Neural cell (in vitro differentiated cells): ENCODE data around the gene STPG2. TPM values are rescaled to one million over a fixed set of nuclear protein-coding genes. Genes with fewer than 3 reads are reported as not detected.

Experiments used
- H2AFZ ChIP-seq: fragments of 200-600, 300-800 bp; sonication (generic), shearing (Covaris generic); 2 replicates; pipeline ENCODE4 v1.6.0; 2014; ENCODE audit warnings: low read depth, mild to moderate bottlenecking, antibody characterized with exemption, low read length, moderate library complexity
- H3F3A ChIP-seq: fragments of 200-600 bp; shearing (Covaris generic); 2 replicates; pipeline ENCODE4 v1.6.1; 2016; ENCODE audit warnings: mild to moderate bottlenecking, moderate library complexity, mixed read lengths, antibody characterized with exemption, low read length; ENCODE audit not compliant: insufficient read depth, poor library complexity, severe bottlenecking
- H3K27ac ChIP-seq: fragments of 200-600, 300-800 bp; sonication (generic), shearing (Covaris generic); 2 replicates; pipeline ENCODE4 v1.5.1; 2014; ENCODE audit warnings: mild to moderate bottlenecking, low read length, moderate library complexity
- H3K27me3 ChIP-seq: fragments of 300-800, 200-600 bp; sonication (generic), shearing (Covaris generic); 2 replicates; pipeline ENCODE4 v1.6.0; 2014; ENCODE audit warnings: mild to moderate bottlenecking, low read depth, low read length, moderate library complexity; ENCODE audit not compliant: insufficient read depth
- H3K36me3 ChIP-seq: fragments of 300-800, 200-600 bp; sonication (generic), shearing (Covaris generic); 2 replicates; pipeline ENCODE4 v1.5.1; 2014; ENCODE audit warnings: mild to moderate bottlenecking, antibody characterized with exemption, low read length, moderate library complexity; ENCODE audit not compliant: insufficient read depth
- H3K4me2 ChIP-seq: fragments of 300-800, 200-600 bp; sonication (generic), shearing (Covaris generic); 2 replicates; pipeline ENCODE4 v1.6.0; 2014; ENCODE audit warnings: mild to moderate bottlenecking, low read length
- H3K4me3 ChIP-seq: fragments of 300-800, 200-600 bp; sonication (generic), shearing (Covaris generic); 2 replicates; pipeline ENCODE4 v1.5.1; 2014; ENCODE audit warnings: mild to moderate bottlenecking, low read length, moderate library complexity
- H3K79me2 ChIP-seq: fragments of 200-600 bp; shearing (Covaris generic); replicated peaks from 2 replicates; pipeline ENCODE4 v1.6.0; 2014; ENCODE audit warnings: mild to moderate bottlenecking, low read length, moderate library complexity; ENCODE audit not compliant: insufficient read depth
- H3K9ac ChIP-seq: fragments of 300-800, 200-600 bp; sonication (generic), shearing (Covaris generic); 2 replicates; pipeline ENCODE4 v1.6.1; 2016; ENCODE audit warnings: mild to moderate bottlenecking, low read length, mixed read lengths
- H3K9me2 ChIP-seq: fragments of 200-600 bp; shearing (Covaris generic); 2 replicates; pipeline ENCODE4 v1.6.1; 2016; ENCODE audit warnings: mild to moderate bottlenecking, low read length, mixed read lengths; ENCODE audit not compliant: insufficient read depth
- H3K9me3 ChIP-seq: fragments of 200-600, 300-800 bp; sonication (generic), shearing (Covaris generic); 2 replicates; pipeline ENCODE4 v1.6.1; 2016; ENCODE audit warnings: mild to moderate bottlenecking, mixed run types, low read length, moderate library complexity, mixed read lengths
- H4K20me1 ChIP-seq: fragments of 200-600 bp; shearing (Covaris generic); 2 replicates; pipeline ENCODE4 v1.6.1; 2016; ENCODE audit warnings: mild to moderate bottlenecking, mixed run types; ENCODE audit not compliant: insufficient read depth
- EP300 ChIP-seq: fragments of 450-650 bp; conservative IDR thresholded peaks from 2 replicates; pipeline ENCODE4 v1.6.1; 2014; ENCODE audit warnings: antibody characterized with exemption, mild to moderate bottlenecking, moderate library complexity; ENCODE audit not compliant: poor library complexity, severe bottlenecking
- EZH2 ChIP-seq: fragments of 200-600, 300-800 bp; shearing (Covaris generic), sonication (generic); IDR thresholded peaks from 2 replicates; pipeline ENCODE4 v1.6.1; 2014; ENCODE audit warnings: antibody characterized with exemption, low read length, borderline replicate concordance, mild to moderate bottlenecking; ENCODE audit not compliant: insufficient read depth, poor library complexity, severe bottlenecking
- MXI1 ChIP-seq: fragments of 450-650 bp; conservative IDR thresholded peaks from 2 replicates; pipeline ENCODE4 v1.6.1; 2014; ENCODE audit warnings: antibody characterized with exemption, mild to moderate bottlenecking; ENCODE audit not compliant: poor library complexity, severe bottlenecking
- POLR2AphosphoS5 ChIP-seq: IDR thresholded peaks from 2 replicates; pipeline ENCODE4 v1.6.1; 2012
- RAD21 ChIP-seq: fragments of 450-650 bp; conservative IDR thresholded peaks from 2 replicates; pipeline ENCODE4 v1.6.1; 2014; ENCODE audit warnings: antibody characterized with exemption, mild to moderate bottlenecking, moderate library complexity
- SMC3 ChIP-seq: fragments of 450-650 bp; conservative IDR thresholded peaks from 2 replicates; pipeline ENCODE4 v1.6.1; 2014; ENCODE audit warnings: antibody characterized with exemption, mild to moderate bottlenecking, moderate library complexity; ENCODE audit not compliant: poor library complexity
- TAF1 ChIP-seq: IDR thresholded peaks from 2 replicates; pipeline ENCODE4 v1.6.1; 2012; ENCODE audit warnings: low read depth
- polyA plus RNA-seq: library from polyadenylated mRNA; depleted of rRNA; stranded (reverse); fragments of >200 nt; gene quantifications from 2 replicates; pipeline ENCODE4 v1.2.3, GENCODE V29; 2014
- TF ChIP-seq, protein P1 (sequence below): fragments of 450-650 bp; IDR thresholded peaks from 2 replicates; pipeline ENCODE4 v1.5.1; 2014; ENCODE audit warnings: antibody characterized with exemption, mild to moderate bottlenecking, moderate library complexity; ENCODE audit not compliant: poor library complexity, severe bottlenecking
- TF ChIP-seq, protein P2 (sequence below): IDR thresholded peaks from 2 replicates; pipeline ENCODE4 v1.6.1; 2012; ENCODE audit warnings: borderline replicate concordance

The STPG2 gene
- polyA plus RNA-seq, 1 donor from 2014 or later: not detected

DNA sequence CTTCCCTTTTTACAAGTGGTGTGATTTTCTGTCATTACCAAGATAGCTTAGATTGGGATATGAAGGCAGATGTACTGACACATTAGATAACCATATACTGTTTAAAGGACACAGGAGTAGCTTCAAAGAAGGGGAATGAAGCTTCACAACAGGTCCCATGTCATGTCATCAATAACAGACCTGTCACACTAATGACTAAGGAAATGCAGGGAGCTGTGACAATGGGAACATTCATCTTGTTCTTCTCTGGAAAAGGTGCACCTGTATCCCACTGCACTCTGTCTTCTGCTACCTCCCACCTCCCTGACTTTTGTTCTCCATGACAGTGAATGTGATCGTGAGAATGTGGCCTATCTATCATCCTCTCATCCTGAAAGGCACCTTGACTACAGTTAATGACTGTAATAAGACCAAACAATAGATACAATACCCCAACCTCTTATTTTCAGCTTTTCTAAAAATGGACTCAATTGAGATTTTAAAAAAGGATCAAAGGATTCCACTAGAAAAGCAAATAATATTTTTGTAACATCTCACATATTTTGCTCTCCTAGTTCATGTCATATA, 472.5 kb downstream of the STPG2 start:
- Histone ChIP-seq H3K4me3 (peak overlapping the region; percentile 7), H3K36me3 (no peaks in the 10 kb centered on the region), H3K27me3 (no peaks in the 10 kb centered on the region), H3K9ac (no peak overlapping the region), H3K79me2 (no peaks in the 10 kb centered on the region), H3K9me2 (no peaks in the 10 kb centered on the region), H3K9me3 (no peaks in the 10 kb centered on the region), H3K4me2 (no peak overlapping the region), H4K20me1 (no peaks in the 10 kb centered on the region), H2AFZ (no peak overlapping the region), H3K27ac (peak overlapping the region; percentile 69), H3F3A (no peaks in the 10 kb centered on the region)
- TF ChIP-seq MXI1: no peak
- peak; percentile 99 for TF ChIP-seq EP300
- peak; percentile 32 for TF ChIP-seq SMC3
- peak; percentile 91 for TF ChIP-seq POLR2AphosphoS5
- TF ChIP-seq, protein P1, sequence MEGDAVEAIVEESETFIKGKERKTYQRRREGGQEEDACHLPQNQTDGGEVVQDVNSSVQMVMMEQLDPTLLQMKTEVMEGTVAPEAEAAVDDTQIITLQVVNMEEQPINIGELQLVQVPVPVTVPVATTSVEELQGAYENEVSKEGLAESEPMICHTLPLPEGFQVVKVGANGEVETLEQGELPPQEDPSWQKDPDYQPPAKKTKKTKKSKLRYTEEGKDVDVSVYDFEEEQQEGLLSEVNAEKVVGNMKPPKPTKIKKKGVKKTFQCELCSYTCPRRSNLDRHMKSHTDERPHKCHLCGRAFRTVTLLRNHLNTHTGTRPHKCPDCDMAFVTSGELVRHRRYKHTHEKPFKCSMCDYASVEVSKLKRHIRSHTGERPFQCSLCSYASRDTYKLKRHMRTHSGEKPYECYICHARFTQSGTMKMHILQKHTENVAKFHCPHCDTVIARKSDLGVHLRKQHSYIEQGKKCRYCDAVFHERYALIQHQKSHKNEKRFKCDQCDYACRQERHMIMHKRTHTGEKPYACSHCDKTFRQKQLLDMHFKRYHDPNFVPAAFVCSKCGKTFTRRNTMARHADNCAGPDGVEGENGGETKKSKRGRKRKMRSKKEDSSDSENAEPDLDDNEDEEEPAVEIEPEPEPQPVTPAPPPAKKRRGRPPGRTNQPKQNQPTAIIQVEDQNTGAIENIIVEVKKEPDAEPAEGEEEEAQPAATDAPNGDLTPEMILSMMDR: no peak
- TF ChIP-seq EZH2: no peak
- TF ChIP-seq, protein P2, sequence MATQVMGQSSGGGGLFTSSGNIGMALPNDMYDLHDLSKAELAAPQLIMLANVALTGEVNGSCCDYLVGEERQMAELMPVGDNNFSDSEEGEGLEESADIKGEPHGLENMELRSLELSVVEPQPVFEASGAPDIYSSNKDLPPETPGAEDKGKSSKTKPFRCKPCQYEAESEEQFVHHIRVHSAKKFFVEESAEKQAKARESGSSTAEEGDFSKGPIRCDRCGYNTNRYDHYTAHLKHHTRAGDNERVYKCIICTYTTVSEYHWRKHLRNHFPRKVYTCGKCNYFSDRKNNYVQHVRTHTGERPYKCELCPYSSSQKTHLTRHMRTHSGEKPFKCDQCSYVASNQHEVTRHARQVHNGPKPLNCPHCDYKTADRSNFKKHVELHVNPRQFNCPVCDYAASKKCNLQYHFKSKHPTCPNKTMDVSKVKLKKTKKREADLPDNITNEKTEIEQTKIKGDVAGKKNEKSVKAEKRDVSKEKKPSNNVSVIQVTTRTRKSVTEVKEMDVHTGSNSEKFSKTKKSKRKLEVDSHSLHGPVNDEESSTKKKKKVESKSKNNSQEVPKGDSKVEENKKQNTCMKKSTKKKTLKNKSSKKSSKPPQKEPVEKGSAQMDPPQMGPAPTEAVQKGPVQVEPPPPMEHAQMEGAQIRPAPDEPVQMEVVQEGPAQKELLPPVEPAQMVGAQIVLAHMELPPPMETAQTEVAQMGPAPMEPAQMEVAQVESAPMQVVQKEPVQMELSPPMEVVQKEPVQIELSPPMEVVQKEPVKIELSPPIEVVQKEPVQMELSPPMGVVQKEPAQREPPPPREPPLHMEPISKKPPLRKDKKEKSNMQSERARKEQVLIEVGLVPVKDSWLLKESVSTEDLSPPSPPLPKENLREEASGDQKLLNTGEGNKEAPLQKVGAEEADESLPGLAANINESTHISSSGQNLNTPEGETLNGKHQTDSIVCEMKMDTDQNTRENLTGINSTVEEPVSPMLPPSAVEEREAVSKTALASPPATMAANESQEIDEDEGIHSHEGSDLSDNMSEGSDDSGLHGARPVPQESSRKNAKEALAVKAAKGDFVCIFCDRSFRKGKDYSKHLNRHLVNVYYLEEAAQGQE: peak; percentile 100
- TF ChIP-seq TAF1: no peak

DNA sequence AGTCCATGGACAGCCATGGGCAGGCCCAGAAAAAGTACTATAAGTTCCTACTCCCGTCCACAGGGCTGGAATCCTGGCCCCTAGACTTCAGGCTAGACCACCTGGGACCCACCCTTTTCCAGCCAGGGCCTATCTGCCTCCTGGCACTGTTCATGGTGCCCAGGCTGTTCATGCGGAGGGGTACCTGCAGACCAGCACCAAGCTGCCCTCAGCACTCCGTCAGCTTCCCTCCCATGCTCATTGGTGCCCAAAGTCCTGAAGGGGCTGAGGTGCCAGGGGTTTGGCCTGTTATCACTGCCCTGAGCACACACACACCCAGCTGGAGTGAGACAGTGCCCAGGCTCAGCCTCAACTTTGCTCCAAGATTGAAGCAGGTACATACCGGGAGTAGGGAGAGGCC, 477.7 kb downstream of the STPG2 start:
- Histone ChIP-seq H3K9me3 (no peaks in the 10 kb centered on the region), H3F3A (no peaks in the 10 kb centered on the region), H3K27me3 (no peaks in the 10 kb centered on the region), H3K4me3 (no peak overlapping the region), H3K79me2 (no peaks in the 10 kb centered on the region), H4K20me1 (no peaks in the 10 kb centered on the region), H3K36me3 (no peaks in the 10 kb centered on the region), H2AFZ (no peak overlapping the region), H3K9me2 (no peaks in the 10 kb centered on the region), H3K27ac (no peak overlapping the region), H3K9ac (no peak overlapping the region), H3K4me2 (no peak overlapping the region)
- TF ChIP-seq TAF1: no peak
- TF ChIP-seq, protein P2: no peak
- TF ChIP-seq, protein P1: no peak
- TF ChIP-seq EP300: no peak
- no peak for TF ChIP-seq RAD21
- no peak for TF ChIP-seq EZH2
- TF ChIP-seq POLR2AphosphoS5: no peak
- TF ChIP-seq SMC3: no peak
- no peak for TF ChIP-seq MXI1
